Measurements from ENCODE around the gene ANGPTL8. TPM values are rescaled to one million over a fixed set of nuclear protein-coding genes. Genes with fewer than 3 reads are reported as not detected.
A peak's percentile ranks its signal among the peaks of the same experiment; 100 is the strongest.

ANGPTL8 gene
- total and polyA plus RNA-seq, 10 of the 15 experiments (the other 5 are each of a cell fraction or from before 2014, with no cell fraction given): not detected

DNA sequence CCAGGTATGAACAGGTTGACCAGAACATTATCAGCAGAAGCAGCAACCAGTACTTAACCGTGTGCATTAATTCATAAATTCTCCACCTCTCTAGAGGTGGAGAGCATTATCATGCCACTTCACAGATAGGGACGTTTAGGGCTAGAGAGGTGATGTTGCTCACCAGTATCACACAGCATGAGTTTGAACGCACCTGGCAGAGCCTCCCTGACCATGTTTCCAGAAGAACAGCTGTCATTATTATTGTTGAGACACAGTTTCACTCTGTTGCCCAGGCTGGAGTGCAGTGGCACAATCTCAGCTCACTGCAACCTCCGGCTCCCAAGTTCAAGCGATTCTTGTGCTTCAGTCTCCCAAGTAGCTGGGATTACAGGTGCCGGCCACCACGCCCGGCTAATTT, 48.9 kb upstream of the ANGPTL8 start (continued):
- TF ChIP-seq, protein P1, sequence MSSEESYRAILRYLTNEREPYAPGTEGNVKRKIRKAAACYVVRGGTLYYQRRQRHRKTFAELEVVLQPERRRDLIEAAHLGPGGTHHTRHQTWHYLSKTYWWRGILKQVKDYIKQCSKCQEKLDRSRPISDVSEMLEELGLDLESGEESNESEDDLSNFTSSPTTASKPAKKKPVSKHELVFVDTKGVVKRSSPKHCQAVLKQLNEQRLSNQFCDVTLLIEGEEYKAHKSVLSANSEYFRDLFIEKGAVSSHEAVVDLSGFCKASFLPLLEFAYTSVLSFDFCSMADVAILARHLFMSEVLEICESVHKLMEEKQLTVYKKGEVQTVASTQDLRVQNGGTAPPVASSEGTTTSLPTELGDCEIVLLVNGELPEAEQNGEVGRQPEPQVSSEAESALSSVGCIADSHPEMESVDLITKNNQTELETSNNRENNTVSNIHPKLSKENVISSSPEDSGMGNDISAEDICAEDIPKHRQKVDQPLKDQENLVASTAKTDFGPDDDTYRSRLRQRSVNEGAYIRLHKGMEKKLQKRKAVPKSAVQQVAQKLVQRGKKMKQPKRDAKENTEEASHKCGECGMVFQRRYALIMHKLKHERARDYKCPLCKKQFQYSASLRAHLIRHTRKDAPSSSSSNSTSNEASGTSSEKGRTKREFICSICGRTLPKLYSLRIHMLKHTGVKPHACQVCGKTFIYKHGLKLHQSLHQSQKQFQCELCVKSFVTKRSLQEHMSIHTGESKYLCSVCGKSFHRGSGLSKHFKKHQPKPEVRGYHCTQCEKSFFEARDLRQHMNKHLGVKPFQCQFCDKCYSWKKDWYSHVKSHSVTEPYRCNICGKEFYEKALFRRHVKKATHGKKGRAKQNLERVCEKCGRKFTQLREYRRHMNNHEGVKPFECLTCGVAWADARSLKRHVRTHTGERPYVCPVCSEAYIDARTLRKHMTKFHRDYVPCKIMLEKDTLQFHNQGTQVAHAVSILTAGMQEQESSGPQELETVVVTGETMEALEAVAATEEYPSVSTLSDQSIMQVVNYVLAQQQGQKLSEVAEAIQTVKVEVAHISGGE (CRISPR knock-in tag; IDR thresholded peaks at IDR 0.05): no peak
- no peak for TF ChIP-seq ASH2L (IDR thresholded peaks at IDR 0.05; ENCODE audit: borderline replicate concordance, low read depth)
- TF ChIP-seq BRCA1 (IDR thresholded peaks at IDR 0.05; ENCODE audit: low read depth, low read length): no peak

DNA sequence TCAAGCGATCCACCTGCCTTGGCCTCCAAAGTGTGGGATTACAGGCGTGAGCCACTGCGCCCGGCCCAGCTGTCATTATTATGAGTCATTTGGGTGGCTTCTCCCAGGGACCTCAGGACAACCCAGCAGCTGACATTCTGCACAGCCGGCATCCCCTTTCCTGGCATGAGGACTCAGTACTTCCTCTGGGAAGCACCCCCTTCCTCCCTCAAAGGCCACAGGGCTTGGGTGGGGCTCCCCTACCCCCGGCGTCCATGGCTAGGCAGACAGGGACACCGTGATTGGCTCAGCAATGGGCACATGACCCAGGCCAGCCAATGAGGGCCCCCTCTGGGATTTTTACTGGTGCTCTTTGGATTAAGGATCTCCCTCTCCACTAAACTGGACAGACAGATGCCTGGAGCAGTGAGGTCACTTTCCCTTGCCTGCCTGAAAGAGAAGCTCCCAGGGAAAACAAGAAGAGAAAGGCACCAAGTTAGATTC, 48.1 kb upstream of the ANGPTL8 start:
- FAIRE-seq: no peak
- Histone ChIP-seq H3K4me2 (ENCODE audit: control insufficient read depth, insufficient read depth) (peak overlapping the region; percentile 21), H3K4me1 (ENCODE audit: control insufficient read depth, insufficient read depth, low read length) (peaks cover 28% of the 10 kb centered on the region), H3K4me3 (no peak overlapping the region), H3K36me3 (ENCODE audit: control insufficient read depth in 2 of 2, insufficient read depth in 2 of 2, low read length in 1 of 2) (no peaks in the 10 kb centered on the region; a peak in 1 of 4 replicates), H2AFZ (ENCODE audit: control insufficient read depth, low read depth, low read length) (peak overlapping the region; percentile 3; the same call in 1 of the 2 replicates), H3K27ac (ENCODE audit: control insufficient read depth, insufficient read depth) (peak overlapping the region; percentile 41; the same call in 1 of the 2 replicates), H3K27me3 (replicated peaks in 1 of 2; ENCODE audit: control insufficient read depth in 2 of 2, insufficient read depth in 2 of 2, low read length in 1 of 2) (no peaks in the 10 kb centered on the region), H4K20me1 (ENCODE audit: control insufficient read depth, insufficient read depth) (no peaks in the 10 kb centered on the region), H3K79me2 (ENCODE audit: control insufficient read depth, insufficient read depth, low read length) (peaks cover under 1% of the 10 kb centered on the region; the same call in 1 of the 2 replicates), H3K9ac (ENCODE audit: control insufficient read depth, insufficient read depth, low read length) (no peak overlapping the region; the same call in 1 of the 2 replicates), H3K9me3 (replicated peaks; ENCODE audit: control insufficient read depth, insufficient read depth, low read length) (no peaks in the 10 kb centered on the region; the same call in 2 of the 3 replicates)
- 55% methylated on average over 8 of the region's 8 CpGs for WGBS (ENCODE audit: insufficient coverage, insufficient replicate concordance, low lambda C conversion rate, missing lambda C conversion rate)
- in situ Hi-C loops (cut with MboI) (no loop called here), intact Hi-C loops (cut with micrococcal nuclease; ENCODE audit: unreplicated experiment) (no loop called here)
- ChIA-PET POLR2A (no interaction called here), SMC1A (ENCODE audit: uncharacterized antibody, unreplicated experiment) (no interaction called here), RAD21 (ENCODE audit: unreplicated experiment) (no interaction called here), CTCF (no interaction called here)
- ATAC-seq: peak; percentile 74
- BruUV-seq (replicated peaks): no TSS peak
- DNase-seq (ENCODE audit: low read depth, low spot score): no peak
- TF ChIP-seq ZSCAN29 (IDR thresholded peaks at IDR 0.05): no peak
- TF ChIP-seq MYC (IDR thresholded peaks at IDR 0.05; ENCODE audit: insufficient read depth, insufficient read length, insufficient replicate concordance, low read length, severe bottlenecking): no peak
- no peak for TF ChIP-seq HDGF (IDR thresholded peaks at IDR 0.05)
- no peak for TF ChIP-seq ETV6 (conservative IDR thresholded peaks at IDR 0.05 in 1 of 2, IDR thresholded peaks at IDR 0.05 in 1 of 2; ENCODE audit: borderline replicate concordance in 1 of 2, low read depth in 1 of 2)
- no peak for TF ChIP-seq MEF2B (IDR thresholded peaks at IDR 0.05; ENCODE audit: partially characterized antibody, poor library complexity, severe bottlenecking)
- no peak for TF ChIP-seq ESRRA (IDR thresholded peaks at IDR 0.05; ENCODE audit: low read length)
- TF ChIP-seq PBX3 (IDR thresholded peaks at IDR 0.05; ENCODE audit: insufficient replicate concordance, low read depth, low read length): no peak
- TF ChIP-seq ZNF274 (IDR thresholded peaks at IDR 0.05; ENCODE audit: insufficient read depth, insufficient read length): no peak
- no peak for TF ChIP-seq PAX5 (IDR thresholded peaks at IDR 0.05; ENCODE audit: borderline replicate concordance, low read depth, low read length)
- TF ChIP-seq RCOR1 (conservative IDR thresholded peaks at IDR 0.05; ENCODE audit: low read depth, low read length): no peak
- no peak for TF ChIP-seq NFXL1 (IDR thresholded peaks at IDR 0.05; ENCODE audit: borderline replicate concordance)
- no peak for TF ChIP-seq TBL1XR1 (IDR thresholded peaks at IDR 0.05; ENCODE audit: low read depth, low read length)
- TF ChIP-seq BMI1 (IDR thresholded peaks at IDR 0.05; ENCODE audit: borderline replicate concordance): no peak
- TF ChIP-seq TCF3 (IDR thresholded peaks at IDR 0.05; ENCODE audit: borderline replicate concordance, insufficient read depth, low read depth, low read length): no peak
- no peak for TF ChIP-seq SIN3A (IDR thresholded peaks at IDR 0.05; ENCODE audit: low read depth, low read length)

All from GM12878 (cell line).